GM21723 (cell line): ENCODE data around the gene TMEM120A.
"Not testable (repeated sequence)": the region's sequence is repeated elsewhere in the genome, so short reads cannot be mapped to it uniquely, and the experiment has no call there.

Source experiments
- ATAC-seq: cut with Tn5 transposase; IDR thresholded peaks from one replicate; pipeline ENCODE4 v1.9.1; 2021; ENCODE audit warnings: mild to moderate bottlenecking, moderate library complexity; ENCODE audit not compliant: unreplicated experiment

The TMEM120A gene

DNA sequence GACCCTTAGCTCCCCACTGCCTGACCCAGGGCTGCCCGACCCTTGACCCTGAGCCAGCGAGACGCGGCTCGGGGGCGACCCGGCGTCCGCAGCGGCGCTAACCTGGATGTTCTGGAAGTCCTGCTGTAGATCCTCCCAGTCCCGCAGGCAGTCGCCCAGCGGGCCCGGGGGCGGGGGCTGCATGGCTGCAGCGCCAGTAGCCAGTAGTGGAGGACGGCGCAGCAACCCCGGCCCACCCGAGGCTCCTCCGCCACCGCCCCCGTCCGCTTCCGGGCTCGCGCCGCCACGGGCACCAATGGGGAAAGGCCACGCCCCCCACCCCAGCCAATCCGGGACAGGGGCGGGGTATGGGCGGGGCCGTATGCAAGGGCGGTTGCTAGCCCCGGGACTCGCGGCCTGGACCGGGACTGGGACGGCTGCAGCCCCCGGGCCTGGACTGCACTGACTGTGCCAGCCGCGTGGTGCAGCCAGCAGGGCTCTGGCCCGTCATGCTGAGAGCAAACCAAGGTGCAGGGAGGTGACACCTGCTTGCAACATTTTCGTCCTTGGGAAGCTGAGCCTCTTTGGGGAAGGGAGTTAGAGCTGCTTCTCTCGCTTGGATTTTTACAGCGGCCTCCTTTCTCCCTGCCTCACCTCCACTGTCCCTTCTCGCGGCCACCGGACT lies at the start of gene TMEM120A:
TMEM120A (minus strand) TSS at position 208 of the 664 bp plus-strand sequence; CDS start at position 183, 25 bp downstream.
- peak; percentile 92 for ATAC-seq

DNA sequence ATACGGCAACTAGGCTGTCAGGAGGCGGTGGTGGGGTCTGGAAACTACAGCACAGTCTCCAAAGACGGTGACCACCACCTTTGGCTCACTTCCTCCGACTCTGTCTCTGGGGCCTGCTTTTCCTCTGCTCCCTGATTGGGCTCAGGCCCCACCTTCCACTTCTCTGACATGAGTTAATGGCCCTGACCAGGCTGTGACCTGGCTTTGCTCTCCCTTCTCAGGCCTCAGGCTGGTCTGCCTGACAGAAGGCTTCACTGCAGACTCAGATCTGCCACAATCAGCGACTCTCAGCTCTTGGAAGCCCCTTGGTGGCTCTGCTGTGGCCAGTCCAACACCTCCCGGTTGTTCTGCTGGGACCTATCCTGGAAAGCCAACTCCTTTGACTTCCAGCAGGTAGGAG lies 45.7 kb upstream of the TMEM120A start:
- ATAC-seq, result no peak

DNA sequence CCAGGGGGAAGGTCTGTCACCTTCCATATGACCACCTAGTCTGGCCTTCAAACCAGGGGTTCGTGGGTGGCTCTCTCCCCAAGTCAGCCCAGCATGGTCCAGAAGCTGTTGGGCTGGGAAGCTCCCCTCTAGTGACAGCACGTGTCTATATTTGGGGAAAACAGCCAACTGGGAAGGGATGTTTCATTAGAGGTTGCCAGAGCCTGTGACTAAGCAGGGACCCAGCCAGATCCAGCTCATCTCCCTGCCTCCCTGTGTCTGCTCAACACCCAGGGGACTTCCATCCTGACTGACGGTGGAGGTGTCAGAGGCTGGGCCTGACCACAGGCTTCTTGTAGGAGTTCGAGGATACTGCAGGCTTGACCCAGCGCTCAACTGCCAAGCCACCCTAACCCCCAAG lies 42.9 kb upstream of the TMEM120A start:
- no peak for ATAC-seq

DNA sequence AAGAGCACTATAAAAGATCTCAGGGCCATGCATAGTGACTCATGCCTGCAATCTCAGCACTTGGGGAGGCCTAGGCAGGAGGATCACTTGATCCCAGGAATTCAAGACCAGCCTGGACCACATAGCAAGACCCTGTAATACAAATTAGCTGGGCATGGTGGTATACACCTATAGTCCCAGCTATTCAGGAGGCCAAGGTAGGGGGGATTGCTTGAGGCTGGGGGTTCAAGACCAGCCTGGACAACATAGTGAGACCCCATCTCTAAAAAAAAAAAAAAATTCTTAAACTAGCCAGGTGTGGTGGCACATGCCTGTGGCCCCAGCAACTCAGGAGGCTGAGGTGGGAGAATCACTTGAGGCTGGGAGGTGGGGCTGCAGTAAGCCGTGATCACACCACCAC lies 37.6 kb upstream of the TMEM120A start:
- no peak for ATAC-seq

DNA sequence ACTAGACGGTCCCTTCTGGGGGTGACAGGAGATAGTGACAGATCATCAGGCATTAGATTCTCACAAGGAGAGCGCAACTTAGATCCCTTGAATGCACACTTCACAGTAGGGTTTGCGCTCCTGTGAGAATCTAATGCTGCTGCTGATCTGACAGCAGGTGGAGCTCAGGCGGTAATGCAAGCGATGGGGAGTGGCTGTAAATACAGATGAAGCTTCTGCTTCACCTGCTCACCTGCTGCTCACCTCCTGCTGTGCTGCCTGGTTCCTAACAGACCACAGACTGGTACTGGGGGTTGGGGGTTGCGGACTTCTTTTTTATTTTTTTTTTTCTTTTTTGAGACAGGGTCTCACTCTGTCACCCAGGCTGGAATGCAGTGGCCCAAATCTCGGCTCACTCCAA lies 35.3 kb upstream of the TMEM120A start:
- ATAC-seq, result not testable (repeated sequence)

DNA sequence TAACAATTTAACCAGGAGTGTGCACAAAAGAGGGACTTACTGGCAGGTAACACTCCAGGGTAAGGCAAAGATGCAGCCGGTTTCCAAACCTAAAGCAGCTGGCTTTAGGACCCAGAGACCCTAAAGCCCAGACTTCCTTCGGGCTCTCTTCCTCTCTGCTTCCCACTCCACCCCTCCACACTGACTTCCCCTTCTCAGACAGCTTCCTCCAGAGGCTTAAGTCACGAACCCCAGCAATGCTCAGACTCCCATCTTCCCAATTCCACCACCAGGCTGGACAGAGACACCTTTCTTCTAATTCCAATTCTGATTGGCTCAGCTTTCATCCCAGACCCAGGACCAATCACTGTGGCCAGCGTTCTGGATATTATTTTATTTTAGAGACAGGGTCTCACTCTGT lies 28.6 kb upstream of the TMEM120A start:
- ATAC-seq, result no peak

DNA sequence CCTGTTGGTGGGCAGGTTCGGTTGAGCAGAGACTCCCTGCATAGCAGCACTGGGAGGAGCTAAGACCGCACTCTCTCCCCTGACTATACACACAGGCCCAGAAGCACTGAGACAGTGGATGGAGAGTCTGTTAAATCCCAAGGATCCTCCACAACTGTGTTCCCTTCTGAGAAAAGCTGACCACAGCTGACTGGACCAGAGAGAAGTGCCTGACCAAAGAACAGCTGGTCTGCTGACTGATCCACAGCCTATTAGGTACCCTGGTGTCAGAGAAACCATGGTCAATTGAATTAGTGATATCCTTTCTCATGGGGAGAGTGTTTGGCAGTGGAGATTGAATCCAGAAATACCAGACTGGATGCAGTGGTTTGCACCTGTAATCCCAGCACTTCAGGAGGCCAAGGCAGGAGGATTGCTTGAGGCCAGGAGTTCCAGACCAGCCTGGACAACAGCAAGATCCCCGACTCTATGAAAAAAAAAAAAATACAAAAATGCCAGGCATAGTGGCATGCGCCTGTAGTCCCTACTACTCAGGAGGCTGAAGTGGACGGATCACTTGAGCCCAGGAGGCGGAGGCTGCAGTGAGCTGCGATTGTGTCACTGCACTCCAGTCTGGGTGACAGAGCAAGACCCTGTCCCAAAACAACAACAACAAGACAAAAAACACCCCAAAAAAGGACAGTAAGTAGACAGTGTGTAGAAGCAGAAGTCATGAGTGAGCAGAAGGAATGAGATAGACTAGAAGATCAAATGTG lies 27.8 kb upstream of the TMEM120A start:
- ATAC-seq, result no peak

DNA sequence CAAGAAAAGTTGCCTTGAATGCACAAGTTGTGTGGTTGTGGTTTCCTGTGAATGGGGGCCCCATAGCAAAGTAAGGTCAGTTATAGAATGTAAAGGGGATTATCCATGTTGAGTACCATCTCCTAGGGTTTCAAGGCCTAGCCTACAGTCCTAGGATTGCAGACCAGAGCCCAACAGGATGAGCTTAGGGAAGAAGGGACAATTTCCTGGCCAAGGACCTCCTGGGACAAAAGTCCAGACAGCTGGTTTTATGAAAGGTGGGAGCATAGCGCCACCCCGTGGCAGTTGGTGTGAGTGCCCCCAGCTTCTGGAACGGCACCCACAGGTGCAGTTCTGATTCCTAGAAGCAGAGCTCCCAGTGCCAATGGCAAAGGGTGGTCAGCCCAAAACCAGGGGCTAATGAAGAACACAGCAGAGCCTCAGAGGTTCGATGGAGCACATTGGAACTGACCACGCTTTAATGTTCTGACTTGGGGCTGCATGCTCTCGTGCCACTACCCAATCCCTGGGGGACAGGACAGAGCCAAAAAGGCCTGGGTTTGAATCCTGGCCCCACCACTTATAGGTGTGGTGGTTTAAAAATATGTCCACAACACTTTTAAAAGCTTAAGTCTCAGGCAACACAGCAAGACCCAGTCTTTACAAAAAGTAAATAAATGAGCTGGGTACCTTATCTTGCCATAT lies 25.8 kb upstream of the TMEM120A start:
- no peak for ATAC-seq

DNA sequence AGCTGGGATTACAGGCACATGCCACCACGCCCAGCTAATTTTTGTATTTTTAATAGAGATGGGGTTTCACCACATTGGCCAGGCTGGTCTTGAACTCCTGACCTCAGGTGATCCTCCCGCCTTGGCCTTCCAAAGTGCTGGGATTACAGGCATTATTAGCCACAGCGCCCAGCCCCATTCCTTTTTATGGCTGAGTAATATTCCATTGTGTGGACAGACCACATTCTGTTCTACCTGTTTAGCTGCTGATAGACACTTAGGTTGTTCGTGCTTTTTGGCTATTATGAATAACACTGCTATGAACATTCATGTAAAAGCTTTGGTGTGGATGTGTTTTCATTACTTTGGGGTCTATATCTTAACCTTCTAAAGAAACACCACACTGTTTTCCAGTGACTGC lies 24.1 kb upstream of the TMEM120A start:
- ATAC-seq, result not testable (repeated sequence)

DNA sequence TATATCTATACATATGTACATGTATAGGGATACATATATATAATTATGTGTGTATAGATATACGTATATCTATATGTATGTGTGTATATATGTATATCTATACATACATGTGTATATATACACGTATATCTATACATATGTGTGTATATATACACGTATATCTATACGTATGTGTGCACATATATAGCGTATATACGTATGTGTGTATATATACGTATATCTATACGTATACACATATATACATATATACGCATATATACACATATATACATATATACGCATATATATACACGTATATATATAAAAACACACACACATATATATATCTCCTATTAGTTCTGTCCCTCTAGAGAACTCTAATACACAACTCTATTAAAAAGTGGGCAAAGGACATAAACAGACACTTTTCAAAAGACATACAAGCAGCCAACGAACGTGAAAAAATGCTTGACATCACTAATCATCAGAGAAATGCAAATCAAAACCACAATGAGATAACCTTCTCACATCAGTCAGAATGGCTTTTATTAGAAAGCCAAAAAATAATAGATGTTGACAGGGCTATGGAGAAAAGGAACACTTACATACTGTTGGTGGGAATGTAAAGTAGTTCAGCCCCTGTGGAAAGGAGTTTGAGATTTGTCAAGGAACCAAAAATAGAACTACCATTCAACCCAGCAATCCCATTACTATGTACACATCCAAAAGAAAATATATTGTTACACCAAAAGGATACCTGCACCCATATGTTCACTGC lies 22.0 kb upstream of the TMEM120A start:
- no peak for ATAC-seq

DNA sequence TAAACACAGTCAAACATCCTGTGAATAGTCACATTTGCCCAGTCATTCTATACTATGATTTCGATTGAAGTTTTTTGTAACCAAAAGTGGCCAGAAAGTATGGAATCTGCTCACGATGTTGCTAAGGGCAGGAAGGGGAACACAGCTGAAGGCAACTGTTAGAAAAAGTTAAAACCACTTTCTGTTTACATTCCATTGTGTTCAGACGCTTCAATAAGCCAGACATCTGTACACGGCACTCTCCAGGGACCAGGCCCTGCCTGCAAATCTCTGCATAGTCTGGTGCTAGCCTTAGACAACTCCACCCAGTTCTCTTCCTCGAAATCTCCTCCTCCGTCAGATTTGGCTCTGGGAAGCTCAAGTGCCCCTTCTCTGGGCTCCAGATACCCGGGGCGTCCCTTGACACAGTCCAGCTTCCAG lies 17.1 kb upstream of the TMEM120A start:
- no peak for ATAC-seq

DNA sequence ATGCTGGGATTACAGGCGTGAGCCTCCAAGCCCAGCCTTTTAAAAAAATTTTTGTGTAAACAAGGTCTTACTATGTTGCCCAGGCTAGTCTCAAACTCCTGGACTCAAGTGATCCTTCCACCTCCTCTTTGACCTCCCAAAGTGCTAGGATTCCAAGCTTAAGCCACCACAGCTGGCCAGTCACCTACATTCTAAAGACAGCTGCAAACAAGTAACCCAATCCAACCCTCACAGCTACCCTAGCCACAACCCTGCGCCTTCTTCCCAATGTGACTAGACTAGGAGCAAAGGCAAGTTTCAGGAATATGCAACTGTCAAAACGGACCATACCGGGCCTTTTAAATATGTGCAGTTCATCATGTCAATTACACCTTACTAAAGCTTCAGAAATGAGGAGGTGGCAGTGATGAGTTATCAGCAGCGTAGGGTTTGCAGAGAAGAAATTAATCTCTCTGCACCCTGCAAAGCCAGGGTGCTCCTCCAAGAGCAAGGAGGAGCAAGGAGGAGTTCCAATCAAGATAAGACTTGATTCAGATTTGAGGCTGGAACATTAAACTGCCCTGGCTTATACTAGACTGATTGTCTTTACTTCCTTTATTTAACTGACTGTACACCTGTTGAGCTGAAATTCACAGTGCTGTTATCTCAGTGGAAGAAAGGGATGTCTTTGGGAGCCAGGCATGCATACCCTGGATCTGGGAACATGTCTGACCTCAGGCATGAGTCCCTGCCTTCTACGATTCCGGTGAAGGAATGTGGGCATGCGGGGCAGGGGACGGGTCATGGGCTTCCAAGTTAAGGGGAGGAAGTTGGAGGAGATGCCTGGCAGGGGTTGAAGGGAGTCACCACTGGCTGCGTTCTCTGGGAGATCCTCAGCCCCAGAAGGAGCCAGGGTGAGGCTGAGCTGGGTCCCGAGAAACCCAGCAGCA lies 15.5 kb upstream of the TMEM120A start:
- ATAC-seq, result no peak

DNA sequence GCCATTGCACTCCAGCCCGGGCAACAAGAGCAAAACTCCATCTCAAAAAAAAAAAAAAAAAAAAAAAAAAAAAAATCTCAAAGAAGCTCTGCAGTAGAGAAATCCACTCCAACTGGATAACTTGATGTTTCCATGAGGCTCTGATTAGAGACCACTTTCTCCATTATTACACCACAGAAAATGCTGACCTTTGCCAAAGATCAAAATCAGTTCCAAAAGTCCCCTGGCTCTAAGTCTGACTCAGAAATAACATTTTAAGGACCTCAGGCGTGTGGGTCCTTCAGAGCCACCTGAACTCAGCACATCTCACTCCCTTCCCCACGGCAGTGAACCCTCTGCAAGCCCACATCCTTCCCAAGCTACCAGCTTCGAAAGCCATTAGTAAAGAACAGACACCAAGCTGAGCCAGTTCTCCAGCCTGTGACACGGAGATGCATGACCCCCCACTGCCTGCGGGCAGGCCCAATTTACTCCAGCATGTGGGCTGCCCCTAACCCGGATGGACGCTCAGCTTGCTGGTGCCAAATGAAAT lies 13.8 kb upstream of the TMEM120A start:
- no peak for ATAC-seq

DNA sequence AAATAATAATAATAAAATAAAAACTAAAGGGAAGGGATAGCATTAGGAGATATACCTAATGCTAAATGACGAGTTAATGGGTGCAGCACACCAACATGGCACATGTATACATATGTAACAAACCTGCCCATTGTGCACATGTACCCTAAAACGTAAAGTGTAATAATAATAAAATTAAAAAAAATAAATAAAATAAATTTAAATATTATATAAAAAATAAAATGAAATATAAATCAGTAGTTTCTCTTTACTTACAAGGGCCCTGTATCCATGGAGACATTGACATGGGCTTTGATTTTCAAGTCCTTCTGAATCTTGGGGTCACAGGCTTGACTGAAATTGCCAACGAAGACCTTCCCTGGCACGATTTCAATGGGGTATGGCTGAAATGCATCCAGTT lies 10.6 kb upstream of the TMEM120A start:
- not testable (repeated sequence) for ATAC-seq

DNA sequence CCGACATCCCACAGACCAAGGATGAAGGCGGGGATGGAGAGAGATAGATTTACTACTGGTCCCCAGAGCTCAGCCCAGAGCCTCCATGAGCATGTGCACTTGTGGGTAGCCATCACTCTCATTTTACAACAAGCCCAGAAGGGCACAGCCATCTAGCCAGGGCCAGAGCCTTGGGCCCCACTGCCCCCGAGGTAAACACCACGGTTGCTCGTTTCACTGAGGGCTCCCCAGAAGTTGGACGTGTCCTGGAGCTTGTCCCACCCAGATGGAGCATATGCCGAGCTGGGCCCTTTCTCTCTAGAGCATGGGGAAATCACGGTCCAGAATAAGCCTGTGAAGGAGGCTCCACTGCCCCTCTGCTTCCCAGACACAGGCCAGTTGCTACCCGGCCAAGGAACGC lies 9.0 kb upstream of the TMEM120A start:
- ATAC-seq, result no peak

DNA sequence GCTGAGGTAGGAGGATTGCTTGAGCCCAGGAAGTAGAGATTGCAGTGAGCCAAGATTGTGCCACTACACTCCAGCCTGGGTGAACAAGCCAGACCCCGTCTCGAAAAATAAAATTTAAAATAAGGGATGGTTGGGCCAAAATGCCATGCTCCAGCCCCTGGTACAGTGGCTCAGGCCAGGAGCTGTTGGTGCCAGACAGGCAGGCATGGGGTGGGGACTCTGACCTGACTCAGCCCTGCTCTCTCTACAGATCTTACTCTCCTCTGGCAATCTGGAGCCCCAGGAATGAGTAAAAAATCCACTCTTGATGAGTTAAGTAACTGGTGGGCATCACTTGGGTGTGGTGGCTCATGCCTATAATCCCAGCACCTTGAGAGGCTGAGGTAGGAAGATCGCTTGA lies 8.4 kb upstream of the TMEM120A start:
- no peak for ATAC-seq

DNA sequence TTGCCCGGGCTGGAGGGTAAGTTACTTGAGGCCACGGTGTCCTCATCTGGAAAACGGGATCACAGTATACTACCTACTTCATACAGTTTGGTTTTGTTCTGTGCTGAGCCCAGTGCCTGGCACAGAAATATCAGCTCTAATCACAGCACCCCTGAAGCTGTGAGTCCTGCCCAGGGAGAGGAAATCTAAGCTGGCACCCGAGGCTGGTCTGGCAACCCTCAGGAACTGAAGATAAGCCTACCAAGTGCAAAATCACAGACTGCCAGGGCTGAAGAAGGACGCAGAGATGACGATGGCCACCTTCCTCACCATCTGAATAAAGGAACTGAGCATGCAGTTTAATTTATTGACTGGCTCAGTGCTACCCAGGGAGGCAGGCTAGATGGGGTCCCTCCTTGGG lies 7.7 kb upstream of the TMEM120A start:
- ATAC-seq, result no peak

DNA sequence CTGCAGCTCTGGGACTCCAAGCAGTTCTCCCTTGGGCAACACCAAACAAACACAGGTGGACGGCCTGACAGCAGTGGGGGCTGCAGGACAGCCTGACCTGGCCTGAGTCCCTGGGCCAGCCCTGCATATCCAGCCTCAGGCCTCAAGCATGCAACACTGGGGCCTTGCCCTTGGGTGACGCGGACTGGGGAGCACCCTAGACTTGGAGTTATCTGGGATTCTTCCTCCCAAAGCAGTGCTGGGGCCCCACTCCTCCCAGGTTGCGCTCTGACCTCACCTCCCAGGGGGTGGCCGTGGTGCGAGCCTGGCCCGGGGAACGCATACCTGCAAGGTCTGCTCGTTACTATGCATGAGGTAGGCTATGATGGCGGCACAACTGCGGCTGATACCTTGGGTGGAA lies 6.2 kb upstream of the TMEM120A start:
- no peak for ATAC-seq

DNA sequence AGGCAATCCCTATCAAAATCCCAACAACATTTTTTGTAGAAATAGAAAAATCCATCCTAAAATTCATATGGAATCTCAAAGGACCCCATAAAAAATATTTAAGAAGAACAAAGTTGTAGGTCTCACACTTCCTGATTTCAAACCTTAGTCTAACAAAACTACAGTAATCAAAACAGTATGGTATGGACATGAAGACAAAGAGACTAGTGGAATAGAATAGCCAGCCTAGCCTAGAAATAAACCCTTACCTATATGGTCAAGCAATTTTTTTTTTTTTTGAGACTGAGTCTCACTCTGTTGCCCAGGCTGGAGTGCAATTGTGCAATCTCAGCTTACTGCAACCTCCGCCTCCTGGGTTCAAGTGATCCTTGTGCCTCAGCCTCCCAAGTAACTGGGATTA lies 3.6 kb upstream of the TMEM120A start:
- ATAC-seq, result no peak

DNA sequence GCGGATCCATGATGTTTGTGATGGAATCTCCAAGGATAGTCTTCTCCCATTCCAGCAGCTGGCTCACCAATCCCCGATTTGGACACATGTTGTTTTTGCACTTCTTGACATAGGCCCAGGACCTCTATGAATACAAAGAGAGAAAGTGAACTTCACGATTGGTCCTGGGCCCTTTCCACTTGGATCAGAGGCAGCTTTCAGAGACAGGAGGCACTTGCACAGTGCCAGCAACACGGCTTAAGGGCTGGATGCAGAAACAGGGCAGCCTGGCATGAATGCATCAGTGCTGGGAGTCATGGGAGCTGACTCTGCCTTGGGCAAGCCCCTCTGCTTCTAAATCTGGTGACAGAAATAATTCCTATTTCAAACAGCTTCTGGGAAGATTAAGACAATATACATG lies 2.1 kb upstream of the TMEM120A start:
- no peak for ATAC-seq
